HepG2 (cell line): ENCODE measurements around the gene GABRG3. TPM values are rescaled to one million over a fixed set of nuclear protein-coding genes. Genes with fewer than 3 reads are reported as not detected.

Source experiments
- ATAC-seq: fragments of 200-7000 bp; cut with Tn5 transposase; 3 replicates; pipeline ENCODE4 v1.9.1; 2020; ENCODE audit warnings: mild to moderate bottlenecking, moderate library complexity
- BruUV-seq: library from RNA; stranded (reverse); fragments of 400-500 nt; replicated peaks from 2 replicates; lab custom pipeline; 2021; lab: Mats Ljungman, UMichigan
- CTCF ChIA-PET: fragments of 300-600 bp; formaldehyde crosslinking; extraction: SDS; loops from one replicate; lab custom pipeline; 2021; ENCODE audit warnings: low total read pairs, inconsistent platforms, low intra/inter-chr PET ratio; lab: Yijun Ruan, JAX
- POLR2A ChIA-PET: fragments of 350-600 bp; sonication (Branson Sonifier 250); formaldehyde crosslinking; loops from one replicate; lab custom pipeline; 2020; ENCODE audit warnings: antibody characterized with exemption, inconsistent platforms; lab: Yijun Ruan, JAX
- DNase-seq: peaks from one replicate; pipeline ENCODE4 v3.0.0-alpha.2; 2015; ENCODE audit warnings: low spot score
- FAIRE-seq: peaks from 3 replicates; lab custom pipeline; 2011; peaks lifted over from hg19 to GRCh38; lab: Jason Lieb, UNC
- H2AFZ ChIP-seq: one replicate; pipeline ENCODE4 v1.6.1; 2011; ENCODE audit warnings: low read length, inconsistent platforms
- H3K27ac ChIP-seq: fragments of 300-600 bp; 3 replicates; pipeline ENCODE4 v1.8.0; 2011; ENCODE audit warnings: mixed run types, mild to moderate bottlenecking, mixed read lengths, low read length, inconsistent platforms; ENCODE audit not compliant: insufficient read depth; ENCODE audit errors: extremely low read length
- H3K27me3 ChIP-seq, 2 experiments: fragments of 200-600 bp in 1 of 2; 2 replicates in 1 of 2; 3 replicates in 1 of 2; pipeline versions ENCODE4 v1.6.0 to v1.8.0; 2011; ENCODE audit warnings: low read length in 2 of 2, mild to moderate bottlenecking in 2 of 2, moderate library complexity in 2 of 2, inconsistent platforms in 1 of 2; ENCODE audit not compliant: insufficient read depth in 2 of 2, control insufficient read depth in 1 of 2
- H3K36me3 ChIP-seq, 2 experiments: fragments of 200-600 bp in 1 of 2; replicated peaks in 1 of 2; 2 replicates in 1 of 2; 3 replicates in 1 of 2; pipeline versions ENCODE4 v1.5.1 to v1.8.0; 2011; ENCODE audit warnings: low read length in 2 of 2, inconsistent platforms in 1 of 2; ENCODE audit not compliant: insufficient read depth in 2 of 2, control insufficient read depth in 1 of 2
- H3K4me1 ChIP-seq: 2 replicates; pipeline ENCODE4 v1.5.1; 2012; ENCODE audit warnings: low read length, inconsistent platforms; ENCODE audit not compliant: insufficient read depth
- H3K4me2 ChIP-seq: 2 replicates; pipeline ENCODE4 v1.6.0; 2011; ENCODE audit warnings: low read depth, low read length, inconsistent platforms
- H3K4me3 ChIP-seq, 3 experiments: fragments of 200-600 bp in 1 of 3; sonication (generic), shearing (Covaris generic) in 1 of 3; replicated peaks in 1 of 3; 2 replicates each; pipeline ENCODE4 v1.5.1; 2011 to 2016; ENCODE audit warnings: low read length in 3 of 3, inconsistent platforms in 2 of 3, low read depth in 2 of 3, mild to moderate bottlenecking in 2 of 3, control low read depth in 1 of 3, mixed read lengths in 1 of 3; ENCODE audit not compliant: insufficient read depth in 1 of 3
- H3K79me2 ChIP-seq: one replicate; pipeline ENCODE4 v1.6.1; 2011; ENCODE audit warnings: low read length, inconsistent platforms; ENCODE audit not compliant: insufficient read depth
- H3K9ac ChIP-seq: 2 replicates; pipeline ENCODE4 v1.6.0; 2011; ENCODE audit warnings: mild to moderate bottlenecking, low read depth, low read length, inconsistent platforms; ENCODE audit not compliant: insufficient read depth
- H3K9me3 ChIP-seq: 2 replicates; pipeline ENCODE4 v1.5.1; 2012; ENCODE audit warnings: mild to moderate bottlenecking, low read length
- H4K20me1 ChIP-seq: 2 replicates; pipeline ENCODE4 v1.6.0; 2011; ENCODE audit warnings: inconsistent platforms, mild to moderate bottlenecking, low read length, moderate library complexity; ENCODE audit not compliant: insufficient read depth
- ATF5 ChIP-seq: sonication (generic); formaldehyde crosslinking; IDR thresholded peaks from 2 replicates; pipeline ENCODE4 v1.4.0; 2020; ENCODE audit warnings: mild to moderate bottlenecking, low read depth, missing genetic modification reagents
- CTCF ChIP-seq: sonication (generic); formaldehyde crosslinking; IDR thresholded peaks from 2 replicates; pipeline ENCODE4 v1.5.0; 2020; ENCODE audit warnings: mild to moderate bottlenecking, missing genetic modification reagents, moderate library complexity
- GABPB1 ChIP-seq: IDR thresholded peaks from 2 replicates; pipeline ENCODE4 v1.6.1; 2016; ENCODE audit warnings: mild to moderate bottlenecking, missing genetic modification reagents, moderate library complexity, missing compliant biosample characterization
- ZNF326 ChIP-seq: sonication (generic); formaldehyde crosslinking; IDR thresholded peaks from 2 replicates; pipeline ENCODE4 v1.4.0; 2020; ENCODE audit warnings: missing genetic modification reagents, borderline replicate concordance
- ZNF574 ChIP-seq: sonication (generic); formaldehyde crosslinking; IDR thresholded peaks from 2 replicates; pipeline ENCODE4 v1.4.0; 2020; ENCODE audit warnings: missing genetic modification reagents
- ZNF615 ChIP-seq: sonication (generic); formaldehyde crosslinking; IDR thresholded peaks from 2 replicates; pipeline ENCODE4 v1.5.0; 2020; ENCODE audit warnings: mild to moderate bottlenecking, missing genetic modification reagents, borderline replicate concordance
- ZNF672 ChIP-seq: sonication (generic); formaldehyde crosslinking; IDR thresholded peaks from 2 replicates; pipeline ENCODE4 v1.8.1; 2022; ENCODE audit warnings: missing genetic modification reagents
- ZNF766 ChIP-seq: sonication (generic); formaldehyde crosslinking; IDR thresholded peaks from 2 replicates; pipeline ENCODE4 v1.5.0; 2020; ENCODE audit warnings: missing genetic modification reagents, borderline replicate concordance
- ZNF883 ChIP-seq: sonication (generic); formaldehyde crosslinking; IDR thresholded peaks from 2 replicates; pipeline ENCODE4 v1.5.1; 2020; ENCODE audit warnings: mild to moderate bottlenecking, missing genetic modification reagents; ENCODE audit errors: not compliant biosample characterization
- WGBS: methylation state at CpG from one replicate; pipeline ENCODE4 v1.1.6; 2017; ENCODE audit warnings: low lambda C conversion rate; 5-methylcytosine and 5-hydroxymethylcytosine counted together
- in situ Hi-C: cut with HindIII; loops from 2 replicates; pipeline ENCODE4 v1.10.0; 2017; ENCODE audit warnings: low pct_unique_long_range_greater_than_20kb; ENCODE audit not compliant: extremely low pct_ligation_motif_present
- intact Hi-C: fragments of 100-400 bp; cut with micrococcal nuclease; formaldehyde crosslinking; loops from one replicate; pipeline ENCODE4 v1.10.0; 2022; ENCODE audit not compliant: unreplicated experiment
- polyA plus RNA-seq, 8 experiments: library from polyadenylated mRNA; depleted of rRNA in 3 of 8; stranded (reverse) in 7 of 8; unstranded in 1 of 8; fragments of >200 nt; fragmentation: Illumina TruSeq in 4 of 8; extraction: Trizol in 4 of 8; gene quantifications; 2 replicates each; pipeline versions ENCODE4 v1.2.1 to v1.2.3, GENCODE V29; 2011 to 2016; ENCODE audit warnings: low read depth in 4 of 8, missing spikeins in 1 of 8, mixed read lengths in 1 of 8; ENCODE audit not compliant: insufficient read depth in 1 of 8
- total RNA-seq, 5 experiments: library from RNA; depleted of rRNA; stranded (reverse); fragments of >200 nt; fragmentation: Illumina TruSeq; extraction: Trizol; gene quantifications; 2 replicates each; pipeline ENCODE4 v1.2.3, GENCODE V29; 2016; ENCODE audit warnings: low read depth in 1 of 5
- TF ChIP-seq, protein P1 (sequence below): IDR thresholded peaks from 2 replicates; pipeline ENCODE4 v1.6.1; 2012; ENCODE audit warnings: inconsistent platforms

The GABRG3 gene
- total and polyA plus RNA-seq, 2 of the 13 experiments (the other 11 are each of a cell fraction or from before 2014, with no cell fraction given), result not detected

GRCh38 chr15:26974120-26974780 lies 3.3 kb downstream of the GABRG3 start:
- ChIA-PET CTCF (interaction anchor here (1.1 kb wide), 1 partner anchor 43 kb away, joined by 3 read pairs; no protein-coding TSS in a partner anchor), POLR2A (no interaction called here)
- no peaks in the 10 kb centered on the region for H4K20me1 ChIP-seq
- H3K9me3 ChIP-seq, result no peaks in the 10 kb centered on the region
- intact Hi-C loops (loop anchor here (2.0 kb wide), 1 partner anchor 43 kb away; no protein-coding TSS in a partner anchor), in situ Hi-C loops (no loop called here)
- no peaks in the 10 kb centered on the region for H3K36me3 ChIP-seq
- ATAC-seq (peak; percentile 73), FAIRE-seq (no peak), DNase-seq (peak; percentile 13)
- H3K79me2 ChIP-seq, result no peaks in the 10 kb centered on the region
- H3K4me1 ChIP-seq, result no peaks in the 10 kb centered on the region
- BruUV-seq, result no TSS peak
- no peak overlapping the region for H3K4me3 ChIP-seq
- TF ChIP-seq ZNF883 (CRISPR knock-in tag) (no peak), CTCF (CRISPR knock-in tag) (peak; percentile 38; the same call in 1 of the 2 replicates)
- H2AFZ ChIP-seq, result no peak overlapping the region
- no peak overlapping the region for H3K9ac ChIP-seq
- no peak overlapping the region for H3K27ac ChIP-seq
- no peak overlapping the region for H3K4me2 ChIP-seq
- WGBS, result 24% methylated on average over 8 of the region's 9 CpGs
- no peaks in the 10 kb centered on the region; a peak in 1 of 5 replicates for H3K27me3 ChIP-seq

GRCh38 chr15:26981492-26981891 lies 10.5 kb downstream of the GABRG3 start:
- CTCF ChIA-PET, result no interaction called here

More at GRCh38 chr15:26981492-26981891, 10.5 kb downstream of the GABRG3 start:
- Histone ChIP-seq H3K4me2 (no peak overlapping the region), H3K4me1 (no peaks in the 10 kb centered on the region), H3K27ac (no peak overlapping the region), H3K4me3 (no peak overlapping the region), H3K9ac (no peak overlapping the region), H2AFZ (no peak overlapping the region), H4K20me1 (no peaks in the 10 kb centered on the region), H3K9me3 (no peaks in the 10 kb centered on the region), H3K27me3 (peaks cover 0 to 3% of the 10 kb centered on the region in 2 experiments; a peak in 2 of 5 replicates), H3K79me2 (no peaks in the 10 kb centered on the region), H3K36me3 (no peaks in the 10 kb centered on the region)
- DNase-seq (no peak), FAIRE-seq (no peak), ATAC-seq (no peak)
- POLR2A ChIA-PET, result no interaction called here
- TF ChIP-seq ZNF766 (CRISPR knock-in tag) (no peak), ZNF672 (CRISPR knock-in tag) (no peak), ZNF574 (CRISPR knock-in tag) (no peak), GABPB1 (CRISPR knock-in tag) (no peak), ZNF615 (CRISPR knock-in tag) (no peak), ATF5 (no peak), ZNF326 (CRISPR knock-in tag) (no peak)
- TF ChIP-seq, protein P1, sequence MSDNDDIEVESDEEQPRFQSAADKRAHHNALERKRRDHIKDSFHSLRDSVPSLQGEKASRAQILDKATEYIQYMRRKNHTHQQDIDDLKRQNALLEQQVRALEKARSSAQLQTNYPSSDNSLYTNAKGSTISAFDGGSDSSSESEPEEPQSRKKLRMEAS, result no peak
- intact Hi-C loops, result no loop called here
- WGBS, result 60% methylated on average over 1 of the region's 4 CpGs
- in situ Hi-C loops, result no loop called here
- no TSS peak for BruUV-seq
